ENCODE data around the gene PEX26. TPM values are rescaled to one million over a fixed set of nuclear protein-coding genes. Genes with fewer than 3 reads are reported as not detected.
"Not testable (repeated sequence)": the region's sequence is repeated elsewhere in the genome, so short reads cannot be mapped to it uniquely, and the experiment has no call there.

Gene PEX26
- total RNA-seq, 2 donors from 2014 or later, result 36.8 to 63.7 TPM

DNA sequence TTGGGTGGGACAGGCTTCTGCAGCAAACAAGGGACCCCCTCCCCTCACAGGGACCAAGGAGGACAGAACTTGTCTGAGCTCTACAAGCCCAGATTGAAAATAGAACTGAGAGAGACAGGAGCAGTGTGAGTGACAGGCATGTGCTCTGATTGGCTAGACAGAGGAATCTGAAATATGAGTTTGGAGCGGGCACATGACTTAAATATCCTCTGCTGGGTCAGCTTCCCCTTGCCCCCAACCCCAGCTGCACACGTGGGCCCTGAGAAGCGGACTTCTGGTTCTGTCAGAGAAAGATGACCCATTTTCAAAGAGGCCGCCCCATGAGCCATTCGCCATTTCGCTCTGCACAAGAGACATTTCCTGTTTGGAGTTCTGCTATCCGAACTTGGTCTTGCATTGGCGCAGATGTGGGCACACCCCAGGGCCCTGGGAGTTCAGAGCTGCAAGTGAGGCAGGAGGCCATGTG lies 38.1 kb downstream of the PEX26 start:
- ATAC-seq (no peak), DNase-seq (ENCODE audit: low spot score in 2 of 2) (no peak)
- Mint-ChIP-seq H3K9me3 (no peaks in the 10 kb centered on the region), H3K36me3 (no peaks in the 10 kb centered on the region), H3K27ac (no peak overlapping the region)

- ATAC-seq (no peak), DNase-seq (ENCODE audit: low spot score in 2 of 2) (no peak)
- Mint-ChIP-seq H3K9me3 (no peaks in the 10 kb centered on the region), H3K36me3 (no peaks in the 10 kb centered on the region), H3K27ac (no peak overlapping the region)
These were observed 38.8 kb downstream of the PEX26 start for GRCh38 chr22:18116634-18117033.

- DNase-seq (ENCODE audit: low spot score in 2 of 2) (no peak), ATAC-seq (no peak)
- Mint-ChIP-seq H3K27ac (no peak overlapping the region), H3K36me3 (no peaks in the 10 kb centered on the region), H3K9me3 (no peaks in the 10 kb centered on the region)
These were observed 40.6 kb downstream of the PEX26 start for GRCh38 chr22:18118345-18118915.

DNA sequence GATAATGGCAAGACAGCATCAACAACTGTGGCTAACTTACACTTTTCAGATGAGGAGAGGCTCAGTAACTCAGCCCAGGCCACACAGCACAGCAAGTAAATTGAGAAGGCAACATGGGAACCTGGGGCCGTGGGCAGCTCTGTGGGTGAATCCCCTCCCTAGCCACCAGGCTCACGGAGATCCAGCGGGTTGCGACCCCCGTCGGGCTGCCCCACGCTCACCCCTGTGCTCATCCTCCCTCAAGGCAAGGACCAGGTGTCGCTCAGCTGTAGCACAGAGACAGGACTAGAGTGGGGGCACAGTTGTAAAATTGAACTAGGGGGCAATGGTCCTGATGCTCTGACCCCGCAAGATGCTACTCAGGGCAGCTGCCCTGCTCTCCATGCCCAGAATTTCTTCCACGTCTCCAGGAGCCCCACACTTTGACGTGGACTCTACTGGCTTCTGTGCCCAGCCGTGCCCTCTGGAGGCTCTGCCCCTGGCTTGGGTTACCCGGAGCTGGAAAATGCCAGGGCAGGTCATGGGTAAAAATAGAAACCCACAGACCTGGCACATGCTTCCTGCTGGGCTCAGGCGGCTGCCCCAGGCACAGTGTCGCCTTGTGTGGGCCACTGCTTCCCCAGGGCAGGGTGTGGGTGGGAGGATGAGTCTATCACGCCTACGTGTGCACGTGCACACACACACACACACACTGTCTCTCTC lies 41.8 kb downstream of the PEX26 start:
- no peaks in the 10 kb centered on the region for H3K36me3 Mint-ChIP-seq
- peak in 1 of 2 donors; percentile 28 for ATAC-seq
- no peaks in the 10 kb centered on the region for H3K9me3 Mint-ChIP-seq
- no peak overlapping the region for H3K27ac Mint-ChIP-seq
- peak in 1 of 2 donors; percentile 34 for DNase-seq (ENCODE audit: low spot score in 2 of 2)

GRCh38 chr22:18120857-18121256 lies 43.1 kb downstream of the PEX26 start:
- no peak overlapping the region for H3K27ac Mint-ChIP-seq
- no peak for ATAC-seq
- H3K36me3 Mint-ChIP-seq, result no peaks in the 10 kb centered on the region
- H3K9me3 Mint-ChIP-seq, result no peaks in the 10 kb centered on the region
- DNase-seq (ENCODE audit: low spot score in 2 of 2), result no peak

DNA sequence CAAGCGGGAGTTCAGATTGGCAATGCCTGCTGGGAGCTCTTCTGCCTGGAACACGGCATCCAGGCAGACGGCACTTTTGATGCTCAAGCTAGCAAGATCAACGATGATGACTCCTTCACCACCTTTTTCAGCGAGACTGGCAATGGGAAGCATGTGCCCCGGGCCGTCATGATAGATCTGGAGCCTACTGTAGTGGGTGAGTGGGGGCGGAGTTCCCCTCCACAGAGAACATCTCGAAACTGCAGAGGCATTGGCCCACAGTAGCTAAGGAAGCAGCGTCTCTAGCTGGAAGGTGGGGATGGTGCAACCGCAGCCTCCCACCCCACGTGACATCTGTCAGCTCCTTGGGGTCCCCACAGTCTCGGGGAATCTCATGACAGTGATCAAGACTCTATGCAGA lies 43.7 kb downstream of the PEX26 start:
- H3K9me3 Mint-ChIP-seq, result no peaks in the 10 kb centered on the region
- peaks cover 0 to under 1% of the 10 kb centered on the region in 2 donors for H3K36me3 Mint-ChIP-seq
- no peak overlapping the region for H3K27ac Mint-ChIP-seq
- ATAC-seq (no peak), DNase-seq (ENCODE audit: low spot score in 2 of 2) (no peak)

- no peak for ATAC-seq
- no peak overlapping the region for H3K27ac Mint-ChIP-seq
These were observed 44.3 kb downstream of the PEX26 start for GRCh38 chr22:18121954-18122554.

GRCh38 chr22:18123476-18124025 lies 45.8 kb downstream of the PEX26 start:
- H3K9me3 Mint-ChIP-seq; DNase-seq (ENCODE audit: low spot score in 2 of 2); ATAC-seq; H3K27ac Mint-ChIP-seq; H3K36me3 Mint-ChIP-seq: not testable (repeated sequence)

More at GRCh38 chr22:18121954-18122554, 44.3 kb downstream of the PEX26 start:
- Mint-ChIP-seq H3K9me3 (no peaks in the 10 kb centered on the region), H3K36me3 (peaks cover 0 to 6% of the 10 kb centered on the region in 2 donors)
- no peak for DNase-seq (ENCODE audit: low spot score in 2 of 2)

DNA sequence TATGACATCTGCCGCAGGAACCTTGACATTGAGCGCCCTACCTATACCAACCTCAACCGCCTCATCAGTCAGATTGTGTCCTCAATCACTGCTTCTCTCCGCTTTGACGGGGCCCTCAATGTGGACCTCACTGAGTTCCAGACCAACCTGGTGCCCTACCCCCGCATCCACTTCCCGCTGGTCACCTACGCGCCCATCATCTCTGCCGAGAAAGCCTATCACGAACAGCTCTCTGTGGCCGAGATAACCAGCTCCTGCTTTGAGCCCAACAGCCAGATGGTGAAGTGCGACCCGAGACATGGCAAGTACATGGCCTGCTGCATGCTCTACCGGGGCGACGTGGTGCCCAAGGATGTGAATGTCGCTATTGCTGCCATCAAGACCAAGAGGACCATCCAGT lies 48.8 kb downstream of the PEX26 start:
- peak in 1 of 2 donors; percentile 31 for DNase-seq (ENCODE audit: low spot score in 2 of 2)
- peak overlapping the region in 1 of 2 donors; percentile 30 for H3K27ac Mint-ChIP-seq
- ATAC-seq, result no peak

DNA sequence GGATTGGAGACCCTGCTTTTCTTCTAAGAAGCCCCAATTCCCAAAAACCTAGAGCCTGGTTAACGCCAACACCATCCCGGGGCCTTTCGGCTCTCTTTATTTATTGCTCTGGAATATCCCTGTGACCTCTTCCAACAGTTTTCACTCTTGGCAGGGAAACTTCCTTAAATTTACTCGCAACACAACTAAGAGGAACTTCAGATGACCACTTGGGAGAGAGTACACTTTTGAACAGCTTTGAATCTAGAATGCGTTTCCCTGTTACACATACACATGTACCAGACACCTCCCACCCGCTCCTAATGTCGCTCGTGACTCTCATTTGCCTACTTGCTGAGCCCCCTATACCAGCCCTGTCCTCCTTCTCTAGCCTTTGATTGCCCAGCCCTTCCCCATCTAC lies 52.2 kb downstream of the PEX26 start:
- peak overlapping the region in 1 of 2 donors; percentile 76 for H3K27ac Mint-ChIP-seq
- no peaks in the 10 kb centered on the region for H3K9me3 Mint-ChIP-seq
- peaks cover 0 to 6% of the 10 kb centered on the region in 2 donors for H3K36me3 Mint-ChIP-seq
- ATAC-seq (no peak), DNase-seq (ENCODE audit: low spot score in 2 of 2) (no peak)

More for the DNA sequence above, 48.8 kb downstream of the PEX26 start:
- H3K9me3 Mint-ChIP-seq, result no peaks in the 10 kb centered on the region
- peaks cover 0 to 6% of the 10 kb centered on the region in 2 donors for H3K36me3 Mint-ChIP-seq

- Mint-ChIP-seq H3K36me3 (peaks cover 0 to 6% of the 10 kb centered on the region in 2 donors), H3K27ac (peak overlapping the region; percentile 45 to 57), H3K9me3 (no peaks in the 10 kb centered on the region)
- ATAC-seq (no peak), DNase-seq (ENCODE audit: low spot score in 2 of 2) (peak in 1 of 2 donors; percentile 21)
These were observed 53.1 kb downstream of the PEX26 start for GRCh38 chr22:18130699-18131429.

GRCh38 chr22:18133452-18133851 lies 55.7 kb downstream of the PEX26 start:
- no peaks in the 10 kb centered on the region for H3K36me3 Mint-ChIP-seq
- H3K27ac Mint-ChIP-seq, result no peak overlapping the region
- ATAC-seq (no peak), DNase-seq (ENCODE audit: low spot score in 2 of 2) (no peak)
- no peaks in the 10 kb centered on the region for H3K9me3 Mint-ChIP-seq

- Mint-ChIP-seq H3K27ac (no peak overlapping the region), H3K9me3 (no peaks in the 10 kb centered on the region), H3K36me3 (peaks cover 0 to 5% of the 10 kb centered on the region in 2 donors)
- ATAC-seq (no peak), DNase-seq (ENCODE audit: low spot score in 2 of 2) (peak in 1 of 2 donors; percentile 14)
These were observed 59.0 kb downstream of the PEX26 start for GRCh38 chr22:18136563-18137320.

DNA sequence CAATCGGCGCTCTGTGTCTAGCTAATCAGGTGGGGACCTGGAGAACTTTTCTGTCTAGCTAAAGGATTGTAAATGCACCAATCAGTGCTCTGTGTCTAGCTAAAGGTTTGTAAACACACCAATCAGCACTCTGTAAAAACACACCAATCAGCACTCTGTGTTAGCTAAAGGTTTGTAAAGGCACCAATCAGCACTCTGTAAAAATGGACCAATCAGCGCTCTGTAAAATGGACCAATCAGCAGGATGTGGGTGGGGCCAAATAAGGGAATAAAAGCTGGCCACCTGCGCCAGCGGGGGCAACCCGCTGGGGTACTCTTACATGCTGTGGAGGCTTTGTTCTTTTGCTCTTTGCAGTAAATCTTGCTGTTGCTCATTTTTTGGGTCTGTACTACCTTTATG lies 63.2 kb downstream of the PEX26 start:
- H3K9me3 Mint-ChIP-seq; H3K27ac Mint-ChIP-seq; H3K36me3 Mint-ChIP-seq; ATAC-seq; DNase-seq (ENCODE audit: low spot score in 2 of 2): not testable (repeated sequence)

DNA sequence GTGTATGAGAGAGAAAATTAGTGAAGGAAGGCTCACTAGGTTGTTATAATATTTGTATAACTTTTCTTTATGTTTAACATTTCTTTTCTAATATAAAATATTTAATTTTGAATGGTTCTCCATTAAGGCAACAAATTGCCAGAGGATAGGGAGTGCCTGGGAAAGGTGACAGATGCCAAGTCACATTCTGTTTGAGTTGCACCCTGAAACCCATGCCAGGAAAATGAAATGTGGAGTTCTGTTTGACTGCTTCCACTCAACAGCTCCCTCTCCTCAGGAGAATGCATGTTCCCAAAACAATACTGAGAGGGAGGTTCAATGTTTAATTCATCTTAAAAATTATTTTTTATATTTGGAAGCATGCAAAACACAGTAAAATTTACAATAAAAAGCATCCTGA lies 66.3 kb downstream of the PEX26 start:
- ATAC-seq (no peak), DNase-seq (ENCODE audit: low spot score in 2 of 2) (no peak)
- H3K36me3 Mint-ChIP-seq, result peaks cover 0 to 5% of the 10 kb centered on the region in 2 donors
- no peaks in the 10 kb centered on the region for H3K9me3 Mint-ChIP-seq
- no peak overlapping the region for H3K27ac Mint-ChIP-seq
